Tibial nerve (tissue), 3 donors: ENCODE measurements around the gene CORO2B.

Experiments
- POLR2A ChIP-seq, 2 donors: fragments of 450-650 bp; IDR thresholded peaks; one replicate each; pipeline ENCODE4 v1.6.1; 2017; ENCODE audit warnings: antibody characterized with exemption in 2 of 2, mild to moderate bottlenecking in 2 of 2, moderate library complexity in 2 of 2
- TF ChIP-seq, protein P1 (sequence below), 5 experiments: fragments of 200-600 bp in 3 of 5; fragments of 450-650 bp in 2 of 5; sonication (generic) in 3 of 5; IDR thresholded peaks; one replicate each; pipeline ENCODE4 v1.5.1; 2016 to 2019; ENCODE audit warnings: antibody characterized with exemption in 5 of 5, mild to moderate bottlenecking in 3 of 5, moderate library complexity in 2 of 5

GRCh38 chr15:68683026-68683425 is 104.2 kb downstream of the CORO2B start:
- TF ChIP-seq, protein P1, sequence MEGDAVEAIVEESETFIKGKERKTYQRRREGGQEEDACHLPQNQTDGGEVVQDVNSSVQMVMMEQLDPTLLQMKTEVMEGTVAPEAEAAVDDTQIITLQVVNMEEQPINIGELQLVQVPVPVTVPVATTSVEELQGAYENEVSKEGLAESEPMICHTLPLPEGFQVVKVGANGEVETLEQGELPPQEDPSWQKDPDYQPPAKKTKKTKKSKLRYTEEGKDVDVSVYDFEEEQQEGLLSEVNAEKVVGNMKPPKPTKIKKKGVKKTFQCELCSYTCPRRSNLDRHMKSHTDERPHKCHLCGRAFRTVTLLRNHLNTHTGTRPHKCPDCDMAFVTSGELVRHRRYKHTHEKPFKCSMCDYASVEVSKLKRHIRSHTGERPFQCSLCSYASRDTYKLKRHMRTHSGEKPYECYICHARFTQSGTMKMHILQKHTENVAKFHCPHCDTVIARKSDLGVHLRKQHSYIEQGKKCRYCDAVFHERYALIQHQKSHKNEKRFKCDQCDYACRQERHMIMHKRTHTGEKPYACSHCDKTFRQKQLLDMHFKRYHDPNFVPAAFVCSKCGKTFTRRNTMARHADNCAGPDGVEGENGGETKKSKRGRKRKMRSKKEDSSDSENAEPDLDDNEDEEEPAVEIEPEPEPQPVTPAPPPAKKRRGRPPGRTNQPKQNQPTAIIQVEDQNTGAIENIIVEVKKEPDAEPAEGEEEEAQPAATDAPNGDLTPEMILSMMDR (IDR thresholded peaks at IDR 0.05), result no peak
- TF ChIP-seq POLR2A (IDR thresholded peaks at IDR 0.05), result no peak
